ENCODE data around the gene ZC3H7B.

The ZC3H7B gene

GRCh38 chr22:41332217-41332939, 31.1 kb downstream of the ZC3H7B start:
- DNase-seq (ENCODE audit: low read depth in 2 of 2), result no peak

- no peak for DNase-seq (ENCODE audit: low read depth in 2 of 2)
Measured at GRCh38 chr22:41333806-41334205, 32.5 kb downstream of the ZC3H7B start.

GRCh38 chr22:41334215-41334614, 32.9 kb downstream of the ZC3H7B start:
- DNase-seq (ENCODE audit: low read depth in 2 of 2), result no peak

GRCh38 chr22:41334951-41335635, 33.8 kb downstream of the ZC3H7B start:
- DNase-seq (ENCODE audit: low read depth in 2 of 2), result no peak

- DNase-seq (ENCODE audit: low read depth in 2 of 2), result no peak
Measured at GRCh38 chr22:41338614-41339212, 37.4 kb downstream of the ZC3H7B start.

GRCh38 chr22:41339823-41340222, 38.5 kb downstream of the ZC3H7B start:
- DNase-seq (ENCODE audit: low read depth in 2 of 2), result no peak

GRCh38 chr22:41340357-41340756, 39.0 kb downstream of the ZC3H7B start:
- DNase-seq (ENCODE audit: low read depth in 2 of 2), result no peak

GRCh38 chr22:41341012-41341411, 39.7 kb downstream of the ZC3H7B start:
- no peak for DNase-seq (ENCODE audit: low read depth in 2 of 2)

GRCh38 chr22:41341990-41342389, 40.7 kb downstream of the ZC3H7B start:
- DNase-seq (ENCODE audit: low read depth in 2 of 2), result no peak

GRCh38 chr22:41343300-41343699, 42.0 kb downstream of the ZC3H7B start:
- DNase-seq (ENCODE audit: low read depth in 2 of 2), result no peak

- DNase-seq (ENCODE audit: low read depth in 2 of 2), result no peak
Measured at GRCh38 chr22:41343717-41344116, 42.4 kb downstream of the ZC3H7B start.

GRCh38 chr22:41344189-41344788, 43.0 kb downstream of the ZC3H7B start:
- no peak for DNase-seq (ENCODE audit: low read depth in 2 of 2)

- DNase-seq (ENCODE audit: low read depth in 2 of 2), result no peak
Measured at GRCh38 chr22:41345807-41346335, 44.5 kb downstream of the ZC3H7B start.

- DNase-seq (ENCODE audit: low read depth in 2 of 2), result no peak
Measured at GRCh38 chr22:41347066-41347859, 45.9 kb downstream of the ZC3H7B start.

- DNase-seq (ENCODE audit: low read depth in 2 of 2), result no peak
Measured at GRCh38 chr22:41348964-41349484, 47.7 kb downstream of the ZC3H7B start.

GRCh38 chr22:41350087-41350486, 48.8 kb downstream of the ZC3H7B start:
- no peak for DNase-seq (ENCODE audit: low read depth in 2 of 2)

- no peak for DNase-seq (ENCODE audit: low read depth in 2 of 2)
Measured at GRCh38 chr22:41351011-41351410, 49.7 kb downstream of the ZC3H7B start.

- DNase-seq (ENCODE audit: low read depth in 2 of 2), result no peak
Measured at GRCh38 chr22:41352058-41352457, 50.7 kb downstream of the ZC3H7B start.

GRCh38 chr22:41353862-41354575, 52.7 kb downstream of the ZC3H7B start:
- DNase-seq (ENCODE audit: low read depth in 2 of 2), result no peak

GRCh38 chr22:41354979-41355378, 53.7 kb downstream of the ZC3H7B start:
- DNase-seq (ENCODE audit: low read depth in 2 of 2), result no peak

GRCh38 chr22:41355895-41356294, 54.6 kb downstream of the ZC3H7B start:
- no peak for DNase-seq (ENCODE audit: low read depth in 2 of 2)
